Bronchial epithelial cell (primary cell): ENCODE measurements around the gene MICU1. TPM values are rescaled to one million over a fixed set of nuclear protein-coding genes. Genes with fewer than 3 reads are reported as not detected.
"Not testable (repeated sequence)": the region's sequence is repeated elsewhere in the genome, so short reads cannot be mapped to it uniquely, and the experiment has no call there.

ENCODE experiments used
- DNase-seq: peaks from one replicate; pipeline ENCODE4 v3.0.0-alpha.2; 2010; ENCODE audit warnings: low read depth
- FAIRE-seq: peaks from 2 replicates; lab custom pipeline; 2011; peaks lifted over from hg19 to GRCh38; lab: Jason Lieb, UNC
- H3K27me3 ChIP-seq: 2 replicates; pipeline ENCODE4 v1.5.1; 2011; ENCODE audit warnings: low read length; ENCODE audit not compliant: control insufficient read depth, insufficient read depth
- H3K36me3 ChIP-seq: 2 replicates; pipeline ENCODE4 v1.5.1; 2011; ENCODE audit warnings: low read length; ENCODE audit not compliant: control insufficient read depth, insufficient read depth
- H3K4me3 ChIP-seq: 2 replicates; pipeline ENCODE4 v1.5.1; 2011; ENCODE audit warnings: mild to moderate bottlenecking, low read depth, low read length, control low read depth
- CTCF ChIP-seq: IDR thresholded peaks from 2 replicates; pipeline ENCODE4 v1.5.1; 2011; ENCODE audit warnings: mild to moderate bottlenecking, moderate library complexity, low read length, control low read depth, inconsistent platforms; ENCODE audit not compliant: insufficient read depth, severe bottlenecking
- total RNA-seq: library from RNA; depleted of rRNA; stranded (reverse); fragments of >200 nt; gene quantifications from 2 replicates; pipeline ENCODE4 v1.2.1, GENCODE V29; 2014

MICU1 gene
- total RNA-seq, 1 donor from 2014 or later = 20.8 TPM

- DNase-seq (no peak), FAIRE-seq (no peak)
- Histone ChIP-seq H3K4me3 (no peak overlapping the region), H3K36me3 (peaks cover 5% of the 10 kb centered on the region), H3K27me3 (no peaks in the 10 kb centered on the region)
- TF ChIP-seq CTCF = no peak
Measured at GRCh38 chr10:72472306-72472705, 153.6 kb downstream of the MICU1 start.

- FAIRE-seq (no peak), DNase-seq (no peak)
- Histone ChIP-seq H3K36me3 (peaks cover 5% of the 10 kb centered on the region), H3K4me3 (no peak overlapping the region), H3K27me3 (no peaks in the 10 kb centered on the region)
- TF ChIP-seq CTCF = no peak
Measured at GRCh38 chr10:72470666-72471065, 155.2 kb downstream of the MICU1 start.

GRCh38 chr10:72467064-72467463 is 158.8 kb downstream of the MICU1 start:
- not testable (repeated sequence) for H3K27me3 ChIP-seq, H3K36me3 ChIP-seq, FAIRE-seq, H3K4me3 ChIP-seq, DNase-seq

- DNase-seq = no peak
- no peak for FAIRE-seq
- no peak for TF ChIP-seq CTCF
Measured at GRCh38 chr10:72466018-72466417, 159.9 kb downstream of the MICU1 start.

DNA sequence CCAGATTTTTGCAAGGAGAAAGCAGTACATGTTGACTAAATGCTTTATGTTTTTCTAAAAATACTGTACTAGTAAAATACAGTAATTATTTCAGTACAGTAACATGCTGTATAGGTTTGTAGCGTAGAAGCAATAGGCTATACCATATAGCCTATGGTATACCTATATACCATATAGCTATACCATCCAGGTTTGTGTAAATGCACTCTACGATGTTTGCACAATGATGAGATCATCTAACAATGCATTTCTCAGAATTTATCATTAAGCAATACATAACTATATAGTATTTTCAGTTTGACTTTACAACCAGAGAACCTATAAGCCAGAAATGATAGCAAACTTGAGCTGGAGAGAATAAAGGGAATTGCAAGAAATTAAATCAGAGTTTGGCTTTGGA is 161.4 kb downstream of the MICU1 start:
- H3K4me3 ChIP-seq = no peak overlapping the region
- no peak for TF ChIP-seq CTCF
- no peak for FAIRE-seq
- no peaks in the 10 kb centered on the region for H3K36me3 ChIP-seq
- no peaks in the 10 kb centered on the region for H3K27me3 ChIP-seq
- no peak for DNase-seq

More at GRCh38 chr10:72466018-72466417, 159.9 kb downstream of the MICU1 start:
- no peaks in the 10 kb centered on the region for H3K36me3 ChIP-seq
- no peak overlapping the region for H3K4me3 ChIP-seq
- H3K27me3 ChIP-seq = no peaks in the 10 kb centered on the region

GRCh38 chr10:72462261-72462660 is 163.6 kb downstream of the MICU1 start:
- Histone ChIP-seq H3K27me3 (no peaks in the 10 kb centered on the region), H3K4me3 (no peak overlapping the region), H3K36me3 (no peaks in the 10 kb centered on the region)
- FAIRE-seq (no peak), DNase-seq (peak; percentile 12)
- TF ChIP-seq CTCF = no peak
